ENCODE results near the gene NDUFA8. TPM values are rescaled to one million over a fixed set of nuclear protein-coding genes. Genes with fewer than 3 reads are reported as not detected.

NDUFA8 gene
- total RNA-seq, 1 donor from 2014 or later = 40.2 TPM

DNA sequence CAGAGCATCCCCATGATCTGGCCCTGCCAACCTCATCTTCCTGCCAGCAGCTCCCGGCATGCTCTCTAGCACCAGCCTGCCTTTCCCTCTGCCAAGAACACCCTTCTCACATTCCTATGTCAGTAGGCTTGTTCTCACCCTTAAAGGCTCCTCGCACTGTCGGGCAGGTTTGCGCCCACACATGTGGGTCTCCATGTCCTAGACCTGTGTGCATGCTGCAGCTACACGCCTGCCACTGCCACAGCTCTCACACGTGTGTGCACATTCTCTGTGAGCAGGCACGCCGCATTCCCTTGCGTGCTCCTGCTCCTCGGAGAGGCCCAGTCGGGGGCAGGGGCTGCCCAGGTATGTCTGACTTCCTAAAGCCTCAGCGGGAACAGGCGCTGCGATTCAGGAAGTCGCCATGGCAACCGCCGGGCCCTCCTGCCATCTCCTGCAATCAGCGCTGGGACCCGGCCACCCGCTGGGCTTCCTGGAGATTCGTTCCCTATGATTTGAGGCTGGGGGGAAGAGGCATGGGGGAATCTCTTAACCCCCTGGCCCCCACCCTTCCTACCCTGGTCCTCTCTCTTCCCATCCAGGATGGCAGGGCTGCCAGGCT lies 28.1 kb downstream of the NDUFA8 start:
- Histone ChIP-seq H3K9me3 (ENCODE audit: control insufficient read depth in 3 of 3, low read length in 3 of 3) (no peaks in the 10 kb centered on the region), H3K27me3 (ENCODE audit: control insufficient read depth in 3 of 3, insufficient read depth in 3 of 3, low read length in 3 of 3) (peaks cover 4 to 12% (median 8%) of the 10 kb centered on the region in 3 donors), H3K27ac (ENCODE audit: low read depth, low read length) (no peak overlapping the region), H3K4me3 (ENCODE audit: low read length in 3 of 3) (no peak overlapping the region), H3K4me1 (ENCODE audit: control insufficient read depth in 3 of 3, insufficient read depth in 3 of 3, low read length in 3 of 3) (peaks cover 7 to 25% (median 24%) of the 10 kb centered on the region in 3 donors), H3K9ac (ENCODE audit: low read depth in 1 of 3, low read length in 3 of 3) (peak overlapping the region in 1 of 3 donors; percentile 45), H3K36me3 (ENCODE audit: control insufficient read depth in 3 of 3, insufficient read depth in 3 of 3, low read length in 3 of 3) (no peaks in the 10 kb centered on the region)

DNA sequence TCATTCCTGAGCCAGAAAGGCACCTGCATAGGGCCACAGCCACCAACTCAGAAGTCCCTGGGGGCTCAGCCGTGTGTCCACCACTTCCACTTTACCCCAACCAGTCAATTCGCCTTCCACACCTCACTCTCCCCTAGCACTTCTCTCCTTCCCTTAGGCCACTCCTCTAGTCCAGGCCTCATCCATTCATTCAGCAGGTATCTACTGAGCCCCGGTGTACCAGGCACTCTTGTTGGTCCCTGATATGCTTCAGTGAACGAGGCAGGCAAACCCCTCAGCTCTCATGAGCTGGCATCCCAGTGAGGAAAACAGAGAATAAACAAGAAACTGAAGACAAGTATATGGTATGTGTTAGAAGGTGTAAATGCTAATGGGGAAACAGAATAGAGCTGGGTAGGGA lies 28.7 kb downstream of the NDUFA8 start:
- Histone ChIP-seq H3K4me1 (ENCODE audit: control insufficient read depth in 3 of 3, insufficient read depth in 3 of 3, low read length in 3 of 3) (peaks cover 14 to 31% (median 30%) of the 10 kb centered on the region in 3 donors), H3K27ac (ENCODE audit: low read depth, low read length) (no peak overlapping the region), H3K9ac (ENCODE audit: low read depth in 1 of 3, low read length in 3 of 3) (no peak overlapping the region), H3K4me3 (ENCODE audit: low read length in 3 of 3) (no peak overlapping the region), H3K27me3 (ENCODE audit: control insufficient read depth in 3 of 3, insufficient read depth in 3 of 3, low read length in 3 of 3) (peaks cover 11 to 18% (median 15%) of the 10 kb centered on the region in 3 donors), H3K9me3 (ENCODE audit: control insufficient read depth in 3 of 3, low read length in 3 of 3) (no peaks in the 10 kb centered on the region), H3K36me3 (ENCODE audit: control insufficient read depth in 3 of 3, insufficient read depth in 3 of 3, low read length in 3 of 3) (no peaks in the 10 kb centered on the region)

GRCh38 chr9:122129969-122130368 lies 29.6 kb downstream of the NDUFA8 start:
- Histone ChIP-seq H3K27ac (ENCODE audit: low read depth, low read length) (no peak overlapping the region), H3K4me3 (ENCODE audit: low read length in 3 of 3) (no peak overlapping the region), H3K9ac (ENCODE audit: low read depth in 1 of 3, low read length in 3 of 3) (no peak overlapping the region), H3K27me3 (ENCODE audit: control insufficient read depth in 3 of 3, insufficient read depth in 3 of 3, low read length in 3 of 3) (peaks cover 19 to 23% (median 23%) of the 10 kb centered on the region in 3 donors), H3K4me1 (ENCODE audit: control insufficient read depth in 3 of 3, insufficient read depth in 3 of 3, low read length in 3 of 3) (peaks cover 20 to 37% (median 33%) of the 10 kb centered on the region in 3 donors), H3K36me3 (ENCODE audit: control insufficient read depth in 3 of 3, insufficient read depth in 3 of 3, low read length in 3 of 3) (no peaks in the 10 kb centered on the region), H3K9me3 (ENCODE audit: control insufficient read depth in 3 of 3, low read length in 3 of 3) (no peaks in the 10 kb centered on the region)

DNA sequence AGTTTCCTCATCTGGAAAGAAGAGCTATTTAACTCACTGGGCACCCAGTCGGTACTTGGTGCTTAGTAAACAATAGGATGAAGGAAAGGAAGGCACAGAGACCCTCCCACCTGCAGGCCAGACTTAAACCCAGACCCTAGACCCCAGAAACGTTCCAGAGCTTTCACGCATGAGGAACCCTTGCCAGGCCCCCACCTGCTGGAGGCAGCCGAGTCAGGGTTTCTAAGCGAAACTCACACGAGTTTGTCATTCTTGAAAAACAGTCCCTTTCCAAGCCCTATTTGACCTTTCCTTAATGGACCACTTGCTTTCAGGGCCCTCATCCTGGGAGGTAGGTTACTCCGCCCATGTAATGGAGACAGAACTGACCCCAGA lies 30.6 kb downstream of the NDUFA8 start:
- no peak overlapping the region for H3K27ac ChIP-seq (ENCODE audit: low read depth, low read length)
- H3K36me3 ChIP-seq (ENCODE audit: control insufficient read depth in 3 of 3, insufficient read depth in 3 of 3, low read length in 3 of 3) = no peaks in the 10 kb centered on the region
- H3K4me3 ChIP-seq (ENCODE audit: low read length in 3 of 3) = no peak overlapping the region
- no peaks in the 10 kb centered on the region for H3K9me3 ChIP-seq (ENCODE audit: control insufficient read depth in 3 of 3, low read length in 3 of 3)
- H3K4me1 ChIP-seq (ENCODE audit: control insufficient read depth in 3 of 3, insufficient read depth in 3 of 3, low read length in 3 of 3) = peaks cover 20 to 37% (median 27%) of the 10 kb centered on the region in 3 donors
- H3K9ac ChIP-seq (ENCODE audit: low read depth in 1 of 3, low read length in 3 of 3) = no peak overlapping the region
- H3K27me3 ChIP-seq (ENCODE audit: control insufficient read depth in 3 of 3, insufficient read depth in 3 of 3, low read length in 3 of 3) = peaks cover 21 to 27% (median 25%) of the 10 kb centered on the region in 3 donors

DNA sequence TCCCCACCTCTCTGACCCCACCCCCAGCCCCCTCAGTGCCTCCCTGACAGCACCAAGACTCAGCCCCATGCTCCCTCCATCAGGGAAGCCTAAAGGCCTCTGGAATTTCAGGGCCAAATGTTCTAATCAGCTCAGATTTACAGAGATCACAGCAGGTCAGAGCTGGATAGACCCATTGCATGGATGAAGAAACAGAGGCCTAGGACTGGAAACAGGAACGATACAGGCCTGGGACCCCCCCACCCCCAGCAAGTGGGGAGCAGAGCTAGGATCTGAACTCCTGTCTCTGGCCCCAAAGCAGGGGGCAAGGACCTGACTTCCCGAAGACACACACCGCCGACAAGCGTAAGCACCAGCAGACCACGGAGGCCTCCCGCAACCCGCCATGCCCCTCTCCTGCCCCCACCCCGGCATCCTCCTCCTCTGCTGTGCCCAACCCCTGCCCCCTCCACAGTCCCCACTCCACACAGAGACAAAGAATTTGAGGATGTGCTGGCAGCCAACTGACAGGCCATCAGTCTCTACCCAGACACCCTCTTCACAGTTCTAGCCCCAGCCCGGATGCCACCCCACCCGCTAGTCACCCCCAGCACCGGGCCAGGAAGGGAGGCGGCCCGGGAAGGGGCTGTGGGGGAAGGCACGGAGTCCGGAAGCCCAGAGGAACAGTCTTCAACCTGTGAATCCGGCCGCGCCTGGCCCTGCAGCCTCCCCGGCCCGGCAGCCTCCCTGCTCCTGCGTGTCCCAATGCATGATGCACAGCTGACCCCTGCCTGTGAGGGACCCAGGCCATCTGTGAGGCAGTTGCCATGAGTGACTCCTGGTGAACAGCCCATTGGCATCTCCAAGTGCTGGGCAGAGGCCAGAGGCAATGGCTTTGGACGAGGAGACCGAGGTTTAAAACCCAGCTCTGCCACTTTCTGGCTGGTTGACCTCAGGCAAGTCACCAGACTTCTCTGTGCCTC lies 31.3 kb downstream of the NDUFA8 start:
- H3K9me3 ChIP-seq (ENCODE audit: control insufficient read depth in 3 of 3, low read length in 3 of 3) = no peaks in the 10 kb centered on the region
- peaks cover 20 to 27% (median 25%) of the 10 kb centered on the region in 3 donors for H3K27me3 ChIP-seq (ENCODE audit: control insufficient read depth in 3 of 3, insufficient read depth in 3 of 3, low read length in 3 of 3)

GRCh38 chr9:122127396-122127798 lies 32.2 kb downstream of the NDUFA8 start:
- no peaks in the 10 kb centered on the region for H3K9me3 ChIP-seq (ENCODE audit: control insufficient read depth in 3 of 3, low read length in 3 of 3)
- no peak overlapping the region for H3K9ac ChIP-seq (ENCODE audit: low read depth in 1 of 3, low read length in 3 of 3)
- no peak overlapping the region for H3K4me3 ChIP-seq (ENCODE audit: low read length in 3 of 3)
- no peak overlapping the region for H3K27ac ChIP-seq (ENCODE audit: low read depth, low read length)
- H3K4me1 ChIP-seq (ENCODE audit: control insufficient read depth in 3 of 3, insufficient read depth in 3 of 3, low read length in 3 of 3) = peaks cover 20 to 28% (median 24%) of the 10 kb centered on the region in 3 donors
- H3K27me3 ChIP-seq (ENCODE audit: control insufficient read depth in 3 of 3, insufficient read depth in 3 of 3, low read length in 3 of 3) = peaks cover 18 to 27% (median 25%) of the 10 kb centered on the region in 3 donors
- no peaks in the 10 kb centered on the region for H3K36me3 ChIP-seq (ENCODE audit: control insufficient read depth in 3 of 3, insufficient read depth in 3 of 3, low read length in 3 of 3)

More for the DNA sequence above, 31.3 kb downstream of the NDUFA8 start:
- no peak overlapping the region for H3K9ac ChIP-seq (ENCODE audit: low read depth in 1 of 3, low read length in 3 of 3)
- H3K4me1 ChIP-seq (ENCODE audit: control insufficient read depth in 3 of 3, insufficient read depth in 3 of 3, low read length in 3 of 3) = peaks cover 20 to 35% (median 25%) of the 10 kb centered on the region in 3 donors
- H3K36me3 ChIP-seq (ENCODE audit: control insufficient read depth in 3 of 3, insufficient read depth in 3 of 3, low read length in 3 of 3) = no peaks in the 10 kb centered on the region
- H3K4me3 ChIP-seq (ENCODE audit: low read length in 3 of 3) = no peak overlapping the region
- no peak overlapping the region for H3K27ac ChIP-seq (ENCODE audit: low read depth, low read length)

- no peaks in the 10 kb centered on the region for H3K36me3 ChIP-seq (ENCODE audit: control insufficient read depth in 3 of 3, insufficient read depth in 3 of 3, low read length in 3 of 3)
- H3K9ac ChIP-seq (ENCODE audit: low read depth in 1 of 3, low read length in 3 of 3) = peak overlapping the region in 1 of 3 donors; percentile 38
- peak overlapping the region in 1 of 3 donors; percentile 35 for H3K4me3 ChIP-seq (ENCODE audit: low read length in 3 of 3)
- peaks cover 18 to 27% (median 25%) of the 10 kb centered on the region in 3 donors for H3K27me3 ChIP-seq (ENCODE audit: control insufficient read depth in 3 of 3, insufficient read depth in 3 of 3, low read length in 3 of 3)
- peaks cover 19 to 25% (median 19%) of the 10 kb centered on the region in 3 donors for H3K4me1 ChIP-seq (ENCODE audit: control insufficient read depth in 3 of 3, insufficient read depth in 3 of 3, low read length in 3 of 3)
- no peaks in the 10 kb centered on the region for H3K9me3 ChIP-seq (ENCODE audit: control insufficient read depth in 3 of 3, low read length in 3 of 3)
- H3K27ac ChIP-seq (ENCODE audit: low read depth, low read length) = no peak overlapping the region
Measured at GRCh38 chr9:122126331-122127261, 33.0 kb downstream of the NDUFA8 start.

DNA sequence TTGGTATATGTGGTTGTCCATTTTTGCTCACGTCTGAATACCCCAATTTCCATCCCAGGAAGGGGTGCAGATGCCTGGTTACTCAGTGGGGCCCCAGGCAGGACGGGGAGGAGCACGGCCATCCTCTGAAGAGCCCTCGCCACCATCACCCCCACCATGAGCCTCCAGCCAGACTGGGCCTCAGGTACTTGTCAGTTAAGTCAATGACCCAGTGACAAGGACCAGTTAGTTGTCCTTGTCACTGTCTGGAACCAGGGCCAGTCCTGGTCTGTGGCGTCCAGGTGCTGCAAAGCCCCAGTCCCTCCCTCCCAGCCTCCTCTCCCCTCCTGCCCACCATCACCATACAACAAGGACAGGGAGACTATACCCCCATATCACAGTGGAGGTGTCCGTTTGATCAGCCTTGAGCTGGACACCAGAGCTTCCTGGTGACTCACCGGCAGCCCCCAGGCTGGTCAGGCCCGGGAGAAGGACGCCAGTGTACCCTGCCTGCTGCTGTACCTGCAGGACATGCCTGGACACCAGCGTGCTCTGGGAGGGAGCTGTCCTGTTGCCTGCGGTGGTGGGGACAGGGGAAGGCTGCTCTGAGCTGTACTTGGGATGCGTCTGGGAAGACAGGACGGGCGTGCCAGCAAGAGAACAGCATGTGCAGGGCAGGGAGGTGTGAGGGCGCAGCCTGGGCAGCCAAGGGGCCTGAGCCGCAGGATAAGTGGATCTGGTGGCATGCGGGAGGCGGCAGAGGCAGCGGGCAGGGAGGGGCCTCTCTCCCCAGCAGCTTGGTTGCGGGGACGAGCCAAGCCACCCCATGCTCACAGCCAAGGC lies 33.9 kb downstream of the NDUFA8 start:
- H3K27ac ChIP-seq (ENCODE audit: low read depth, low read length) = no peak overlapping the region
- no peak overlapping the region for H3K9ac ChIP-seq (ENCODE audit: low read depth in 1 of 3, low read length in 3 of 3)
- no peaks in the 10 kb centered on the region for H3K9me3 ChIP-seq (ENCODE audit: control insufficient read depth in 3 of 3, low read length in 3 of 3)
- no peak overlapping the region for H3K4me3 ChIP-seq (ENCODE audit: low read length in 3 of 3)
- H3K4me1 ChIP-seq (ENCODE audit: control insufficient read depth in 3 of 3, insufficient read depth in 3 of 3, low read length in 3 of 3) = peaks cover 13 to 19% (median 13%) of the 10 kb centered on the region in 3 donors
- peaks cover 18 to 25% (median 21%) of the 10 kb centered on the region in 3 donors for H3K27me3 ChIP-seq (ENCODE audit: control insufficient read depth in 3 of 3, insufficient read depth in 3 of 3, low read length in 3 of 3)
- H3K36me3 ChIP-seq (ENCODE audit: control insufficient read depth in 3 of 3, insufficient read depth in 3 of 3, low read length in 3 of 3) = no peaks in the 10 kb centered on the region

GRCh38 chr9:122125158-122125508 lies 34.4 kb downstream of the NDUFA8 start:
- H3K4me1 ChIP-seq (ENCODE audit: control insufficient read depth in 3 of 3, insufficient read depth in 3 of 3, low read length in 3 of 3) = peaks cover 13 to 19% (median 15%) of the 10 kb centered on the region in 3 donors
- H3K9me3 ChIP-seq (ENCODE audit: control insufficient read depth in 3 of 3, low read length in 3 of 3) = no peaks in the 10 kb centered on the region
- H3K27ac ChIP-seq (ENCODE audit: low read depth, low read length) = no peak overlapping the region
- H3K36me3 ChIP-seq (ENCODE audit: control insufficient read depth in 3 of 3, insufficient read depth in 3 of 3, low read length in 3 of 3) = no peaks in the 10 kb centered on the region
- no peak overlapping the region for H3K9ac ChIP-seq (ENCODE audit: low read depth in 1 of 3, low read length in 3 of 3)
- no peak overlapping the region for H3K4me3 ChIP-seq (ENCODE audit: low read length in 3 of 3)
- H3K27me3 ChIP-seq (ENCODE audit: control insufficient read depth in 3 of 3, insufficient read depth in 3 of 3, low read length in 3 of 3) = peaks cover 18 to 25% (median 21%) of the 10 kb centered on the region in 3 donors

All from skeletal muscle tissue (tissue), 4 donors.